ENCODE measurements around the gene SPRY4.
A peak's percentile ranks its signal among the peaks of the same experiment; 100 is the strongest.

The SPRY4 gene

GRCh38 chr5:142281966-142282365 is 42.9 kb downstream of the SPRY4 start:
- no peak overlapping the region for H4K8ac ChIP-seq (ENCODE audit: low read depth, low read length)
- H2BK5ac ChIP-seq (ENCODE audit: low read length) = no peak overlapping the region
- no peak overlapping the region for H3K18ac ChIP-seq (ENCODE audit: low read length)
- no peaks in the 10 kb centered on the region for H3K79me1 ChIP-seq (ENCODE audit: low read depth, low read length)
- no peak overlapping the region for H3K4me2 ChIP-seq (ENCODE audit: insufficient read depth, low read length, poor library complexity, severe bottlenecking)
- no peak overlapping the region for H3K27ac ChIP-seq (replicated peaks; ENCODE audit: low read length)
- no peak overlapping the region for H3K23ac ChIP-seq (ENCODE audit: low read depth, low read length, poor library complexity)
- H3K27me3 ChIP-seq (ENCODE audit: control insufficient read depth in 3 of 3, insufficient read depth in 3 of 3, low read depth in 1 of 3, low read length in 3 of 3) = no peaks in the 10 kb centered on the region
- no peak overlapping the region for H2BK12ac ChIP-seq (ENCODE audit: low read length)
- H3K36me3 ChIP-seq (replicated peaks in 1 of 2; ENCODE audit: control insufficient read depth in 2 of 2, insufficient read depth in 2 of 2, low read length in 2 of 2) = no peaks in the 10 kb centered on the region
- H2BK15ac ChIP-seq (ENCODE audit: low read length) = no peak overlapping the region
- H4K91ac ChIP-seq (ENCODE audit: low read depth, low read length, poor library complexity) = no peak overlapping the region
- H2BK120ac ChIP-seq (ENCODE audit: low read depth, low read length) = no peak overlapping the region
- H3K9ac ChIP-seq (ENCODE audit: low read depth, low read length, poor library complexity) = no peak overlapping the region
- no peak for DNase-seq (ENCODE audit: low spot score)
- no peak overlapping the region for H3K4ac ChIP-seq (ENCODE audit: low read length)
- WGBS, 2 donors (ENCODE audit: extremely low coverage in 2 of 2, insufficient read length in 2 of 2, insufficient replicate concordance in 1 of 2) = no CpG with 5 or more reads among the region's 6 CpGs
- no peak overlapping the region for H2AFZ ChIP-seq (ENCODE audit: low read length)
- no peaks in the 10 kb centered on the region for H3K9me3 ChIP-seq (replicated peaks in 1 of 2; ENCODE audit: control insufficient read depth in 2 of 2, insufficient read depth in 1 of 2, low read depth in 1 of 2, low read length in 2 of 2)
- H3K4me1 ChIP-seq (ENCODE audit: control insufficient read depth in 2 of 2, insufficient read depth in 1 of 2, low read depth in 1 of 2, low read length in 2 of 2) = peaks cover 21 to 24% of the 10 kb centered on the region in 2 donors
- no peak overlapping the region for H3K14ac ChIP-seq (ENCODE audit: low read length)
- H3K4me3 ChIP-seq (ENCODE audit: low read length in 2 of 2) = no peak overlapping the region
- H2AK5ac ChIP-seq (ENCODE audit: low read depth, low read length) = no peak overlapping the region

GRCh38 chr5:142281008-142281367 is 43.8 kb downstream of the SPRY4 start:
- H3K18ac ChIP-seq (ENCODE audit: low read length) = peak overlapping the region; percentile 83
- no peak overlapping the region for H3K14ac ChIP-seq (ENCODE audit: low read length)
- H3K36me3 ChIP-seq (replicated peaks in 1 of 2; ENCODE audit: control insufficient read depth in 2 of 2, insufficient read depth in 2 of 2, low read length in 2 of 2) = no peaks in the 10 kb centered on the region
- no peak overlapping the region for H2AK5ac ChIP-seq (ENCODE audit: low read depth, low read length)
- no peak overlapping the region for H4K8ac ChIP-seq (ENCODE audit: low read depth, low read length)
- no peak overlapping the region for H2BK120ac ChIP-seq (ENCODE audit: low read depth, low read length)
- H3K4me2 ChIP-seq (ENCODE audit: insufficient read depth, low read length, poor library complexity, severe bottlenecking) = no peak overlapping the region
- no CpG with 5 or more reads among the region's 6 CpGs for WGBS, 2 donors (ENCODE audit: extremely low coverage in 2 of 2, insufficient read length in 2 of 2, insufficient replicate concordance in 1 of 2)
- H3K4ac ChIP-seq (ENCODE audit: low read length) = no peak overlapping the region
- no peaks in the 10 kb centered on the region for H3K9me3 ChIP-seq (replicated peaks in 1 of 2; ENCODE audit: control insufficient read depth in 2 of 2, insufficient read depth in 1 of 2, low read depth in 1 of 2, low read length in 2 of 2)
- no peak overlapping the region for H3K9ac ChIP-seq (ENCODE audit: low read depth, low read length, poor library complexity)
- peak overlapping the region; percentile 87 for H2AFZ ChIP-seq (ENCODE audit: low read length)
- H3K4me1 ChIP-seq (ENCODE audit: control insufficient read depth in 2 of 2, insufficient read depth in 1 of 2, low read depth in 1 of 2, low read length in 2 of 2) = peaks cover 21 to 24% of the 10 kb centered on the region in 2 donors
- H2BK12ac ChIP-seq (ENCODE audit: low read length) = peak overlapping the region; percentile 36
- H3K4me3 ChIP-seq (ENCODE audit: low read length in 2 of 2) = no peak overlapping the region
- no peaks in the 10 kb centered on the region for H3K79me1 ChIP-seq (ENCODE audit: low read depth, low read length)
- DNase-seq (ENCODE audit: low spot score) = no peak
- H3K27ac ChIP-seq (replicated peaks; ENCODE audit: low read length) = no peak overlapping the region
- H4K91ac ChIP-seq (ENCODE audit: low read depth, low read length, poor library complexity) = no peak overlapping the region
- H3K23ac ChIP-seq (ENCODE audit: low read depth, low read length, poor library complexity) = no peak overlapping the region
- H2BK5ac ChIP-seq (ENCODE audit: low read length) = no peak overlapping the region
- no peak overlapping the region for H2BK15ac ChIP-seq (ENCODE audit: low read length)
- no peaks in the 10 kb centered on the region for H3K27me3 ChIP-seq (ENCODE audit: control insufficient read depth in 3 of 3, insufficient read depth in 3 of 3, low read depth in 1 of 3, low read length in 3 of 3)

- peak; percentile 67 for DNase-seq (ENCODE audit: low spot score)
- no peak overlapping the region for H3K23ac ChIP-seq (ENCODE audit: low read depth, low read length, poor library complexity)
Measured at GRCh38 chr5:142280066-142281007, 44.5 kb downstream of the SPRY4 start.

GRCh38 chr5:142278627-142279026 is 46.2 kb downstream of the SPRY4 start:
- peaks cover 21 to 24% of the 10 kb centered on the region in 2 donors for H3K4me1 ChIP-seq (ENCODE audit: control insufficient read depth in 2 of 2, insufficient read depth in 1 of 2, low read depth in 1 of 2, low read length in 2 of 2)
- H2BK12ac ChIP-seq (ENCODE audit: low read length) = no peak overlapping the region
- no peak overlapping the region for H2AFZ ChIP-seq (ENCODE audit: low read length)
- no peak for DNase-seq (ENCODE audit: low spot score)
- no peak overlapping the region for H3K9ac ChIP-seq (ENCODE audit: low read depth, low read length, poor library complexity)
- H3K23ac ChIP-seq (ENCODE audit: low read depth, low read length, poor library complexity) = no peak overlapping the region
- H3K18ac ChIP-seq (ENCODE audit: low read length) = peak overlapping the region; percentile 75
- H3K27ac ChIP-seq (replicated peaks; ENCODE audit: low read length) = no peak overlapping the region
- H3K4me2 ChIP-seq (ENCODE audit: insufficient read depth, low read length, poor library complexity, severe bottlenecking) = no peak overlapping the region
- H2BK15ac ChIP-seq (ENCODE audit: low read length) = peak overlapping the region; percentile 45
- H3K79me1 ChIP-seq (ENCODE audit: low read depth, low read length) = no peaks in the 10 kb centered on the region
- no peak overlapping the region for H3K14ac ChIP-seq (ENCODE audit: low read length)
- H4K8ac ChIP-seq (ENCODE audit: low read depth, low read length) = no peak overlapping the region
- H2BK5ac ChIP-seq (ENCODE audit: low read length) = no peak overlapping the region
- WGBS, 2 donors (ENCODE audit: extremely low coverage in 2 of 2, insufficient read length in 2 of 2, insufficient replicate concordance in 1 of 2) = no CpG with 5 or more reads among the region's 1 CpG
- H3K4ac ChIP-seq (ENCODE audit: low read length) = peak overlapping the region; percentile 96
- H2BK120ac ChIP-seq (ENCODE audit: low read depth, low read length) = no peak overlapping the region
- H4K91ac ChIP-seq (ENCODE audit: low read depth, low read length, poor library complexity) = no peak overlapping the region
- H3K27me3 ChIP-seq (ENCODE audit: control insufficient read depth in 3 of 3, insufficient read depth in 3 of 3, low read depth in 1 of 3, low read length in 3 of 3) = no peaks in the 10 kb centered on the region
- no peak overlapping the region for H3K4me3 ChIP-seq (ENCODE audit: low read length in 2 of 2)
- no peaks in the 10 kb centered on the region for H3K36me3 ChIP-seq (replicated peaks in 1 of 2; ENCODE audit: control insufficient read depth in 2 of 2, insufficient read depth in 2 of 2, low read length in 2 of 2)
- H2AK5ac ChIP-seq (ENCODE audit: low read depth, low read length) = peak overlapping the region; percentile 69
- H3K9me3 ChIP-seq (replicated peaks in 1 of 2; ENCODE audit: control insufficient read depth in 2 of 2, insufficient read depth in 1 of 2, low read depth in 1 of 2, low read length in 2 of 2) = no peaks in the 10 kb centered on the region

More at GRCh38 chr5:142280066-142281007, 44.5 kb downstream of the SPRY4 start:
- peak overlapping the region; percentile 91 for H3K18ac ChIP-seq (ENCODE audit: low read length)
- no CpG with 5 or more reads among the region's 17 CpGs for WGBS, 2 donors (ENCODE audit: extremely low coverage in 2 of 2, insufficient read length in 2 of 2, insufficient replicate concordance in 1 of 2)
- H3K14ac ChIP-seq (ENCODE audit: low read length) = no peak overlapping the region
- peaks cover 21 to 24% of the 10 kb centered on the region in 2 donors for H3K4me1 ChIP-seq (ENCODE audit: control insufficient read depth in 2 of 2, insufficient read depth in 1 of 2, low read depth in 1 of 2, low read length in 2 of 2)
- peak overlapping the region; percentile 49 for H3K27ac ChIP-seq (replicated peaks; ENCODE audit: low read length)
- no peak overlapping the region for H2AK5ac ChIP-seq (ENCODE audit: low read depth, low read length)
- H2BK5ac ChIP-seq (ENCODE audit: low read length) = no peak overlapping the region
- no peak overlapping the region for H3K9ac ChIP-seq (ENCODE audit: low read depth, low read length, poor library complexity)
- no peak overlapping the region for H3K4me3 ChIP-seq (ENCODE audit: low read length in 2 of 2)
- no peaks in the 10 kb centered on the region for H3K9me3 ChIP-seq (replicated peaks in 1 of 2; ENCODE audit: control insufficient read depth in 2 of 2, insufficient read depth in 1 of 2, low read depth in 1 of 2, low read length in 2 of 2)
- no peaks in the 10 kb centered on the region for H3K79me1 ChIP-seq (ENCODE audit: low read depth, low read length)
- no peak overlapping the region for H2BK120ac ChIP-seq (ENCODE audit: low read depth, low read length)
- no peak overlapping the region for H2BK15ac ChIP-seq (ENCODE audit: low read length)
- H2BK12ac ChIP-seq (ENCODE audit: low read length) = peak overlapping the region; percentile 2
- H3K36me3 ChIP-seq (replicated peaks in 1 of 2; ENCODE audit: control insufficient read depth in 2 of 2, insufficient read depth in 2 of 2, low read length in 2 of 2) = no peaks in the 10 kb centered on the region
- H2AFZ ChIP-seq (ENCODE audit: low read length) = peak overlapping the region; percentile 87
- H3K27me3 ChIP-seq (ENCODE audit: control insufficient read depth in 3 of 3, insufficient read depth in 3 of 3, low read depth in 1 of 3, low read length in 3 of 3) = no peaks in the 10 kb centered on the region
- H3K4ac ChIP-seq (ENCODE audit: low read length) = no peak overlapping the region
- H4K8ac ChIP-seq (ENCODE audit: low read depth, low read length) = no peak overlapping the region
- H4K91ac ChIP-seq (ENCODE audit: low read depth, low read length, poor library complexity) = no peak overlapping the region
- H3K4me2 ChIP-seq (ENCODE audit: insufficient read depth, low read length, poor library complexity, severe bottlenecking) = no peak overlapping the region
